Astrocyte (in vitro differentiated cells and primary cell): ENCODE data around the gene UBE2G2. TPM values are rescaled to one million over a fixed set of nuclear protein-coding genes. Genes with fewer than 3 reads are reported as not detected.

ENCODE experiments used
- DNase-seq: peaks from one replicate; pipeline ENCODE4 v3.0.0-alpha.2; 2010; ENCODE audit warnings: low read depth
- FAIRE-seq: peaks from 2 replicates; lab custom pipeline; 2011; peaks lifted over from hg19 to GRCh38; lab: Jason Lieb, UNC
- H2AFZ ChIP-seq: 2 replicates; pipeline ENCODE4 v1.6.0; 2012; ENCODE audit warnings: low read depth, low read length, inconsistent platforms
- H3K27ac ChIP-seq: 2 replicates; pipeline ENCODE4 v1.5.1; 2011; ENCODE audit warnings: low read depth, low read length, inconsistent platforms
- H3K27me3 ChIP-seq: 2 replicates; pipeline ENCODE4 v1.6.0; 2011; ENCODE audit warnings: low read length, inconsistent platforms; ENCODE audit not compliant: insufficient read depth
- H3K36me3 ChIP-seq: 2 replicates; pipeline ENCODE4 v1.5.1; 2011; ENCODE audit warnings: low read length, inconsistent platforms; ENCODE audit not compliant: insufficient read depth
- H3K4me1 ChIP-seq: 2 replicates; pipeline ENCODE4 v1.5.1; 2011; ENCODE audit warnings: low read length, inconsistent platforms; ENCODE audit not compliant: insufficient read depth
- H3K4me2 ChIP-seq: 2 replicates; pipeline ENCODE4 v1.6.0; 2012; ENCODE audit warnings: low read length, inconsistent platforms
- H3K4me3 ChIP-seq: 2 replicates; pipeline ENCODE4 v1.5.1; 2011; ENCODE audit warnings: low read depth, mild to moderate bottlenecking, low read length, inconsistent platforms; ENCODE audit not compliant: insufficient read depth
- H3K79me2 ChIP-seq: 2 replicates; pipeline ENCODE4 v1.6.0; 2012; ENCODE audit warnings: mild to moderate bottlenecking, low read length, inconsistent platforms; ENCODE audit not compliant: insufficient read depth
- H3K9ac ChIP-seq: 2 replicates; pipeline ENCODE4 v1.6.0; 2012; ENCODE audit warnings: mild to moderate bottlenecking, low read length, inconsistent platforms
- H3K9me3 ChIP-seq: 2 replicates; pipeline ENCODE4 v1.5.1; 2012; ENCODE audit warnings: low read depth, mild to moderate bottlenecking, low read length, inconsistent platforms; ENCODE audit not compliant: insufficient read depth
- H4K20me1 ChIP-seq: 2 replicates; pipeline ENCODE4 v1.6.0; 2012; ENCODE audit warnings: low read length, inconsistent platforms; ENCODE audit not compliant: insufficient read depth
- H3K27ac Mint-ChIP-seq: one replicate; pipeline ENCODE4 v1.8.0; 2021; ENCODE audit warnings: mild to moderate bottlenecking, mixed read lengths; ENCODE audit not compliant: unreplicated experiment
- H3K27me3 Mint-ChIP-seq: one replicate; pipeline ENCODE4 v1.8.0; 2021; ENCODE audit warnings: low read depth, mixed read lengths; ENCODE audit not compliant: unreplicated experiment
- H3K36me3 Mint-ChIP-seq: one replicate; pipeline ENCODE4 v1.8.0; 2021; ENCODE audit warnings: low read depth, mixed read lengths; ENCODE audit not compliant: unreplicated experiment
- H3K4me1 Mint-ChIP-seq: one replicate; pipeline ENCODE4 v1.8.0; 2021; ENCODE audit warnings: low read depth, mixed read lengths; ENCODE audit not compliant: unreplicated experiment
- H3K4me3 Mint-ChIP-seq: one replicate; pipeline ENCODE4 v1.8.0; 2021; ENCODE audit warnings: mild to moderate bottlenecking, moderate library complexity, mixed read lengths; ENCODE audit not compliant: unreplicated experiment
- H3K9me3 Mint-ChIP-seq: one replicate; pipeline ENCODE4 v1.8.0; 2021; ENCODE audit warnings: mild to moderate bottlenecking, mixed read lengths; ENCODE audit not compliant: unreplicated experiment
- CTCF ChIP-seq: IDR thresholded peaks from 2 replicates; pipeline ENCODE4 v1.5.1; 2011; ENCODE audit warnings: low read depth, mild to moderate bottlenecking, inconsistent platforms, low read length, moderate library complexity; ENCODE audit not compliant: insufficient read depth
- EZH2 ChIP-seq: IDR thresholded peaks from 2 replicates; pipeline ENCODE4 v1.6.1; 2012; ENCODE audit warnings: mild to moderate bottlenecking, low read length, inconsistent platforms; ENCODE audit not compliant: insufficient read depth
- total RNA-seq: library from RNA; stranded (reverse); gene quantifications from 2 replicates; pipeline ENCODE4 v1.2.1, GENCODE V29; 2021

UBE2G2 gene
- total RNA-seq, 1 donor from 2014 or later = 74.5 TPM

DNA sequence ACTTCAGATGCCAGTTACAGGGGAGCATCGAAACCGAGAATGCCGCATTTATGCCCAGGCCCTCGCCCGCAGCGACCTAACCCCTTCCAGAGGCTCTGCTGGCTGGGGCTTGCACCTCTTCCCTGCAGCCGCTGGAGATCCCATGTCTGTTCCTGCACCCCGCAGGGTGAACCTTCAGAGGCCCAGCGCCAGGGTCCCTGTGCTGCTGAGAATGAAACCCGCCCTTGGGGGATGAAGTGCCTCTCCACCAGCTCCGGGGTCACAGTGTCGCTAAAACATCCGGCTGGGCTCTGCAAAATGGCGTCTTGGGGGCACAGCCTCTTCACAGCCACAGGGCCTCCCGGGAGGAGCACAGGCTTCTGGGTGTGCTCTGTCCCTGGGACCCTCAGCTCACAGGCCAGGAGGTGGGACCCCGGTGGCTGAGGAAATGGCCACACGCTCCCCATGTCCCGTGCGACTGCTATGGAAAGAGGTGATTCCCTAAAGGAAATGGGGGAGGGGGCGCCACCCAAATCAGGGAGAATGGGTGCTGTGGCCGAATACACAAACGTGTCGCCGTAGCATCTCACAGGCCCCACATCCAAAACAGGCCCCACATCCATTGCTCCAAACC lies 50.3 kb downstream of the UBE2G2 start:
- FAIRE-seq = no peak
- Mint-ChIP-seq H3K9me3 (peaks cover 21% of the 10 kb centered on the region), H3K27ac (no peak overlapping the region), H3K27me3 (peaks cover 35% of the 10 kb centered on the region), H3K36me3 (no peaks in the 10 kb centered on the region), H3K4me3 (no peak overlapping the region), H3K4me1 (no peaks in the 10 kb centered on the region)
- Histone ChIP-seq H3K9ac (no peak overlapping the region), H3K27me3 (no peaks in the 10 kb centered on the region), H4K20me1 (no peaks in the 10 kb centered on the region), H3K9me3 (no peaks in the 10 kb centered on the region), H3K4me2 (no peak overlapping the region), H3K4me3 (no peak overlapping the region), H3K4me1 (no peaks in the 10 kb centered on the region), H3K79me2 (no peaks in the 10 kb centered on the region), H2AFZ (no peak overlapping the region), H3K36me3 (no peaks in the 10 kb centered on the region), H3K27ac (no peak overlapping the region)
- no peak for DNase-seq
- TF ChIP-seq EZH2 (no peak), CTCF (no peak)

- H3K36me3 ChIP-seq = no peaks in the 10 kb centered on the region
- H2AFZ ChIP-seq = no peak overlapping the region
- no peaks in the 10 kb centered on the region for H3K9me3 ChIP-seq
- no peak overlapping the region for H3K27ac Mint-ChIP-seq
- TF ChIP-seq CTCF = no peak
- no peak for TF ChIP-seq EZH2
- H3K4me1 ChIP-seq = no peaks in the 10 kb centered on the region
- H4K20me1 ChIP-seq = no peaks in the 10 kb centered on the region
- DNase-seq (no peak), FAIRE-seq (no peak)
- no peak overlapping the region for H3K27ac ChIP-seq
- H3K36me3 Mint-ChIP-seq = no peaks in the 10 kb centered on the region
- no peaks in the 10 kb centered on the region for H3K4me1 Mint-ChIP-seq
- no peak overlapping the region for H3K9ac ChIP-seq
- no peak overlapping the region for H3K4me2 ChIP-seq
- H3K27me3 ChIP-seq = no peaks in the 10 kb centered on the region
- no peak overlapping the region for H3K4me3 Mint-ChIP-seq
- H3K79me2 ChIP-seq = no peaks in the 10 kb centered on the region
- H3K27me3 Mint-ChIP-seq = peaks cover 31% of the 10 kb centered on the region
- H3K4me3 ChIP-seq = no peak overlapping the region
- peaks cover 15% of the 10 kb centered on the region for H3K9me3 Mint-ChIP-seq
Observed at GRCh38 chr21:44750675-44751025, 51.0 kb downstream of the UBE2G2 start.
